Hepatocyte (in vitro differentiated cells): ENCODE measurements around the gene ZNF652. TPM values are rescaled to one million over a fixed set of nuclear protein-coding genes. Genes with fewer than 3 reads are reported as not detected.

Experiments
- DNase-seq: peaks from one replicate; pipeline ENCODE4 v3.0.0-alpha.2; 2016; ENCODE audit warnings: low spot score
- H2AFZ ChIP-seq: fragments of 200-600 bp; sonication (generic); 2 replicates; pipeline ENCODE4 v1.6.0; 2016; ENCODE audit warnings: antibody characterized with exemption, mild to moderate bottlenecking
- H3K27ac ChIP-seq: fragments of 200-600 bp; sonication (generic); 2 replicates; pipeline ENCODE4 v1.5.1; 2016; ENCODE audit warnings: mild to moderate bottlenecking
- H3K27me3 ChIP-seq: fragments of 200-600 bp; sonication (generic); 2 replicates; pipeline ENCODE4 v1.6.1; 2016
- H3K36me3 ChIP-seq: fragments of 200-600 bp; sonication (generic); replicated peaks from 2 replicates; pipeline ENCODE4 v1.5.1; 2016; ENCODE audit warnings: low read depth; ENCODE audit not compliant: insufficient read depth
- H3K4me1 ChIP-seq: fragments of 200-600 bp; sonication (generic); 2 replicates; pipeline ENCODE4 v1.5.1; 2016; ENCODE audit warnings: mild to moderate bottlenecking, moderate library complexity; ENCODE audit not compliant: insufficient read depth
- H3K4me2 ChIP-seq: fragments of 200-600 bp; sonication (generic); 2 replicates; pipeline ENCODE4 v1.6.0; 2016
- H3K4me3 ChIP-seq: fragments of 200-600 bp; sonication (generic); 2 replicates; pipeline ENCODE4 v1.5.1; 2016; ENCODE audit warnings: mild to moderate bottlenecking
- H3K79me2 ChIP-seq: fragments of 200-600 bp; sonication (generic); 2 replicates; pipeline ENCODE4 v1.6.0; 2017; ENCODE audit warnings: mild to moderate bottlenecking
- H3K9me2 ChIP-seq: fragments of 200-600 bp; sonication (generic); replicated peaks from 2 replicates; pipeline ENCODE4 v1.6.0; 2017; ENCODE audit warnings: mild to moderate bottlenecking; ENCODE audit not compliant: insufficient read depth
- H3K9me3 ChIP-seq: fragments of 200-600 bp; sonication (generic); 2 replicates; pipeline ENCODE4 v1.5.1; 2016; ENCODE audit warnings: low read depth, mild to moderate bottlenecking
- H4K20me1 ChIP-seq: fragments of 200-600 bp; sonication (generic); 2 replicates; pipeline ENCODE4 v1.6.0; 2016; ENCODE audit warnings: mild to moderate bottlenecking; ENCODE audit not compliant: insufficient read depth, poor library complexity, severe bottlenecking
- EZH2 ChIP-seq: fragments of 200-600 bp; sonication (generic); IDR thresholded peaks from 2 replicates; pipeline ENCODE4 v1.6.1; 2016; ENCODE audit warnings: antibody characterized with exemption, mild to moderate bottlenecking, borderline replicate concordance
- EZH2phosphoT487 ChIP-seq: fragments of 200-600 bp; sonication (generic); IDR thresholded peaks from one replicate; pipeline ENCODE4 v1.6.1; 2018; ENCODE audit warnings: antibody characterized with exemption, mild to moderate bottlenecking, low read depth, moderate library complexity; ENCODE audit not compliant: unreplicated experiment, severe bottlenecking
- WGBS: methylation state at CpG from one replicate; pipeline ENCODE4 v1.1.6; 2016; ENCODE audit warnings: low lambda C conversion rate; ENCODE audit errors: missing lambda C conversion rate; 5-methylcytosine and 5-hydroxymethylcytosine counted together
- polyA plus RNA-seq: library from polyadenylated mRNA; unstranded; fragments of >200 nt; fragmentation: Nextera tagmentation; extraction: Ambion mirVana; gene quantifications from 2 replicates; pipeline ENCODE4 v1.2.1, GENCODE V29; 2016
- total RNA-seq: library from RNA; depleted of rRNA; stranded (reverse); fragments of >200 nt; gene quantifications from 2 replicates; pipeline ENCODE4 v1.2.3, GENCODE V29; 2014
- TF ChIP-seq, protein P1 (sequence below): fragments of 200-600 bp; sonication (generic); IDR thresholded peaks from 2 replicates; pipeline ENCODE4 v1.5.1; 2016; ENCODE audit warnings: antibody characterized with exemption, mild to moderate bottlenecking; ENCODE audit not compliant: poor library complexity

The ZNF652 gene
- total and polyA plus RNA-seq, 2 experiments from 2014 or later: 23.0 to 55.6 TPM

DNA sequence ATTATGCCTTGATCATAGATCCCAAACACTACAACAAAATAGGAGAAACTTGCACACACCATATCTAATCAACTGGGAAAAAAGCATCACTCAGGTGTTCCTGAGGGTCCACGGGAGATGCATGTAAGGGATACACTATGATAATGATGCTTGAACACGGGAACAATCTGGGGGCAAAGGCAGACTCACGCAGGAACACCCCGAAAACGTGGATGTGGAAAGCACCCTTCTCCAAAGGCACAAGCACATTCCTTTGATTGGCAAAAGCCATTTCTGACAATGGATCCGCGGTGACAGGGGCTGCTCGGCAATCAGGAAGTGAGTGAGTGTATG, 1.3 kb downstream of the ZNF652 start:
- H2AFZ ChIP-seq: no peak overlapping the region
- H3K79me2 ChIP-seq: peaks cover 57% of the 10 kb centered on the region
- H4K20me1 ChIP-seq: peaks cover 53% of the 10 kb centered on the region
- no peaks in the 10 kb centered on the region for H3K9me2 ChIP-seq
- H3K4me2 ChIP-seq: peak overlapping the region; percentile 96
- TF ChIP-seq, protein P1, sequence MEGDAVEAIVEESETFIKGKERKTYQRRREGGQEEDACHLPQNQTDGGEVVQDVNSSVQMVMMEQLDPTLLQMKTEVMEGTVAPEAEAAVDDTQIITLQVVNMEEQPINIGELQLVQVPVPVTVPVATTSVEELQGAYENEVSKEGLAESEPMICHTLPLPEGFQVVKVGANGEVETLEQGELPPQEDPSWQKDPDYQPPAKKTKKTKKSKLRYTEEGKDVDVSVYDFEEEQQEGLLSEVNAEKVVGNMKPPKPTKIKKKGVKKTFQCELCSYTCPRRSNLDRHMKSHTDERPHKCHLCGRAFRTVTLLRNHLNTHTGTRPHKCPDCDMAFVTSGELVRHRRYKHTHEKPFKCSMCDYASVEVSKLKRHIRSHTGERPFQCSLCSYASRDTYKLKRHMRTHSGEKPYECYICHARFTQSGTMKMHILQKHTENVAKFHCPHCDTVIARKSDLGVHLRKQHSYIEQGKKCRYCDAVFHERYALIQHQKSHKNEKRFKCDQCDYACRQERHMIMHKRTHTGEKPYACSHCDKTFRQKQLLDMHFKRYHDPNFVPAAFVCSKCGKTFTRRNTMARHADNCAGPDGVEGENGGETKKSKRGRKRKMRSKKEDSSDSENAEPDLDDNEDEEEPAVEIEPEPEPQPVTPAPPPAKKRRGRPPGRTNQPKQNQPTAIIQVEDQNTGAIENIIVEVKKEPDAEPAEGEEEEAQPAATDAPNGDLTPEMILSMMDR: no peak
- TF ChIP-seq EZH2phosphoT487: no peak
- TF ChIP-seq EZH2: no peak
- H3K4me3 ChIP-seq: peak overlapping the region; percentile 95
- 7% methylated on average over 8 of the region's 8 CpGs for WGBS
- H3K36me3 ChIP-seq: no peaks in the 10 kb centered on the region
- H3K27ac ChIP-seq: peak overlapping the region; percentile 94
- H3K4me1 ChIP-seq: peaks cover 37% of the 10 kb centered on the region
- peak; percentile 44 for DNase-seq
- no peaks in the 10 kb centered on the region for H3K27me3 ChIP-seq
- H3K9me3 ChIP-seq: no peaks in the 10 kb centered on the region

DNA sequence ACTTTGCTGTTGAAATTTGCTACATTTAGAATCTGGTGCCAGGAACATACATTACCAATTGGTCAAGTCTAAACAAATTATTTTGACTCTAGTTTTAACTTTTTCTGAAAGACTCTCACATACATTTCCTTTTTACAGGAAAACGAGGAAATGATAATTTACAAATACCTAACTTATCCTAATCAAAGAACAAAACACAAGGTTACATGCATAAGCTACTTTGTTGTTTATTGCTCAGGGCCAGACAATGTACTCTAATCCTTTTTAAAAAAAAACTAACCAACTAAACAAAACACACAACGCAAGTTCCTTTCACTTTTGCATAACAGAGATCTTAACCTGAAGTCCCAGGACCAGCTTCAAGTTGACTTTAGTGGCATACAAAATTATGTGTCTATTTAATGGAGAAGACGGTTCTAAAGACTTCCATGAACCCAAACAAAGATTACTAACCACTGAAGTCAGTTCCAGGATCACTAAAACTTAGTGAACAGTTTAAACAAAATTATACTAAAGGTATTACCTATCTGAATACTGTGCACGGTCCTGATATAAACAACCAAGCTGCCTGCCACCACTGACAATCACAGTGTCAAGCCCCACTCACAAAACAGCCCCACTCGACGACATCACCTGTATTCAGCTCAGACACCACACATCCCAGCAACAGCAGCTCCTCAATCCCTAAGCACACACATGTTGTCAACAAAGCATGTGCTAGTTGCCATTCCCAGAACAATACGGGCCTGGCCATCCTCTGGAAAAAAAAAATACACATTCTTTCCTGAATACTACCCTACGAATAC, 1.9 kb downstream of the ZNF652 start:
- 23% methylated on average over 8 of the region's 8 CpGs for WGBS
- H3K9me2 ChIP-seq: no peaks in the 10 kb centered on the region
- TF ChIP-seq, protein P1: no peak
- TF ChIP-seq EZH2 (no peak), EZH2phosphoT487 (no peak)
- H3K36me3 ChIP-seq: no peaks in the 10 kb centered on the region
- H3K79me2 ChIP-seq: peaks cover 63% of the 10 kb centered on the region
- DNase-seq: no peak
- H3K4me1 ChIP-seq: peaks cover 37% of the 10 kb centered on the region
- H2AFZ ChIP-seq: no peak overlapping the region
- H3K9me3 ChIP-seq: no peaks in the 10 kb centered on the region
- H3K4me2 ChIP-seq: peak overlapping the region; percentile 96
- peaks cover 57% of the 10 kb centered on the region for H4K20me1 ChIP-seq
- peak overlapping the region; percentile 95 for H3K4me3 ChIP-seq
- H3K27ac ChIP-seq: peak overlapping the region; percentile 94
- H3K27me3 ChIP-seq: no peaks in the 10 kb centered on the region

DNA sequence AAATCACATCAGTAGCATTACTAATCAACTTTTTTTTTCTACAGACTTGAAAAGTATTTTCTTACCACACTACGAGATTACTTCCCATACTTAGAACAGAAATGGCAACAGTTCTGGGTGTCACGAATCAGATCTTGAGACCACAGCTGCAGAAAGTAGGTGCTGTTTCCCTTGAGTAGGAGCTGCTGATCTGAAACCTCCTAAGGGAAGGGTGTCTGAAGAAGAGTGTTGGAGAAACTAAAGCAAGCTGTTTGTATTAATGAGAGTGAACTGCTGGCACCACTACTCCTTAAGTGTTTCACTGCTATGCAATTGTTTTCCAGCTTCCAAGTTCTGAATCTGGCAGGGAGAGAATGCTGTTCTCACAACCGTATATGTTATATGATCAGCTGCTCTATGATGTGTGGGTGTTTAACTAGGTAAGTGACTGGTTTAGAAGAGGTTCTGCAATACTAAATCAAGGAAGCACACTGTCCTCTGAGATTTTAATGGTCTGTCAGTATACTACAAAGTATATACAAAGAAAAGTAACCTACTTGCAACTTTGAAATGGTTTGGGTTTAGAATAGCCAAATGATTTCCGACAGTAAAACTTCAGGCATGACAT, 3.3 kb downstream of the ZNF652 start:
- no peak overlapping the region for H3K4me3 ChIP-seq
- no peak overlapping the region for H3K27ac ChIP-seq
- no peak for TF ChIP-seq EZH2
- TF ChIP-seq EZH2phosphoT487: no peak
- TF ChIP-seq, protein P1: no peak
- 71% methylated on average over 4 of the region's 4 CpGs for WGBS
- H3K36me3 ChIP-seq: no peaks in the 10 kb centered on the region
- H3K4me2 ChIP-seq: peak overlapping the region; percentile 96
- H3K79me2 ChIP-seq: peaks cover 77% of the 10 kb centered on the region
- DNase-seq: no peak
- peaks cover 64% of the 10 kb centered on the region for H4K20me1 ChIP-seq
- no peak overlapping the region for H2AFZ ChIP-seq
- H3K9me3 ChIP-seq: no peaks in the 10 kb centered on the region
- H3K27me3 ChIP-seq: no peaks in the 10 kb centered on the region
- H3K9me2 ChIP-seq: no peaks in the 10 kb centered on the region
- peaks cover 37% of the 10 kb centered on the region for H3K4me1 ChIP-seq
